ENCODE results near the gene CRNN. TPM values are rescaled to one million over a fixed set of nuclear protein-coding genes. Genes with fewer than 3 reads are reported as not detected.

Gene CRNN
- total RNA-seq, 1 experiment from 2014 or later, result not detected

DNA sequence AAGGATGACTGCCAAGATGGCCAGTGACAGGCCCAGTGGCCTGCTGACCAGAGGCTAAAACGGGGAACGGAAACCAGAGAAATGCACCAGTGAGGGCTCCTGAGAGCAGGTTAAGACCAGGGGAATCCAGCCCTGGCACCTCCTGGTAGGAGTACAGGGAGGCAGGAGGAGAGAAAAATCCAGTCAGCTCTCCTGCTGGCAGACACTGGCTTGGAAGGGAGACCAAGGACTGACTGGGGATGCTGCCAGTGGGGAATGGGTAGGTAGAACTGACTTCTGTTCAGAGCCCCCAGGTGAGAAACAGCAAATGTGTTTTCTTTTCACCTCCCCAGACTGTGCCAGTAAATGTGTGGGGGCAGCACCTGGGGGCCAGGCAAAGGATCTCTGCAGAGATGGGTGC lies 27.7 kb upstream of the CRNN start:
- no peak overlapping the region for H2BK20ac ChIP-seq (ENCODE audit: low read depth, low read length, poor library complexity, severe bottlenecking)
- no peak overlapping the region for H2BK5ac ChIP-seq (ENCODE audit: insufficient read length, low read length)
- no peak overlapping the region for H3K56ac ChIP-seq (ENCODE audit: insufficient read length, low read depth, low read length)
- no peak overlapping the region for H2BK120ac ChIP-seq (ENCODE audit: low read depth, low read length, poor library complexity, severe bottlenecking)
- H3K4me1 ChIP-seq (ENCODE audit: insufficient read depth, low read length), result no peaks in the 10 kb centered on the region
- H3K4ac ChIP-seq (ENCODE audit: low read depth, low read length), result no peak overlapping the region
- H2AK5ac ChIP-seq (ENCODE audit: insufficient read length, low read length), result no peak overlapping the region
- no peaks in the 10 kb centered on the region for H4K20me1 ChIP-seq (ENCODE audit: control insufficient read depth, insufficient read depth, insufficient read length)
- Mint-ChIP-seq H3K4me1 (no peaks in the 10 kb centered on the region), H3K27me3 (ENCODE audit: low read depth) (no peaks in the 10 kb centered on the region; the same call in 1 of the 2 replicates), H3K27ac (no peak overlapping the region), H3K4me3 (no peak overlapping the region), H3K9me3 (peaks cover 81 to 88% of the 10 kb centered on the region in 2 experiments), H3K36me3 (ENCODE audit: insufficient read depth in 1 of 3, low read depth in 3 of 3) (peaks cover 0 to 34% (median 17%) of the 10 kb centered on the region in 3 experiments; a peak in 6 of 7 replicates)
- no peak overlapping the region for H2BK12ac ChIP-seq (ENCODE audit: insufficient read length, low read depth, low read length)
- no peaks in the 10 kb centered on the region for H3K79me2 ChIP-seq (ENCODE audit: insufficient read depth, low read length)
- WGBS (ENCODE audit: extremely low coverage, insufficient read length, low lambda C conversion rate), result no CpG with 5 or more reads among the region's 2 CpGs
- no peak overlapping the region for H4K8ac ChIP-seq (replicated peaks; ENCODE audit: insufficient read length, low read depth, low read length)
- no peak overlapping the region for H3K4me2 ChIP-seq (ENCODE audit: insufficient read depth, insufficient read length, low read length)
- DNase-seq, result no peak
- H3K9me3 ChIP-seq (ENCODE audit: control insufficient read depth, low read depth, low read length), result peaks cover 76% of the 10 kb centered on the region
- H3K14ac ChIP-seq (ENCODE audit: insufficient read depth, low read length), result no peak overlapping the region
- H3K79me1 ChIP-seq (ENCODE audit: insufficient read depth, low read depth, low read length, poor library complexity, severe bottlenecking), result no peaks in the 10 kb centered on the region
- H3K18ac ChIP-seq (ENCODE audit: insufficient read length, low read depth, low read length), result no peak overlapping the region
- no peaks in the 10 kb centered on the region for H3K23me2 ChIP-seq (ENCODE audit: insufficient read length, low read depth, low read length, poor library complexity, severe bottlenecking)
- H3K9ac ChIP-seq (ENCODE audit: extremely low read depth, insufficient read length, low read length), result no peak overlapping the region
- TF ChIP-seq, protein P1, sequence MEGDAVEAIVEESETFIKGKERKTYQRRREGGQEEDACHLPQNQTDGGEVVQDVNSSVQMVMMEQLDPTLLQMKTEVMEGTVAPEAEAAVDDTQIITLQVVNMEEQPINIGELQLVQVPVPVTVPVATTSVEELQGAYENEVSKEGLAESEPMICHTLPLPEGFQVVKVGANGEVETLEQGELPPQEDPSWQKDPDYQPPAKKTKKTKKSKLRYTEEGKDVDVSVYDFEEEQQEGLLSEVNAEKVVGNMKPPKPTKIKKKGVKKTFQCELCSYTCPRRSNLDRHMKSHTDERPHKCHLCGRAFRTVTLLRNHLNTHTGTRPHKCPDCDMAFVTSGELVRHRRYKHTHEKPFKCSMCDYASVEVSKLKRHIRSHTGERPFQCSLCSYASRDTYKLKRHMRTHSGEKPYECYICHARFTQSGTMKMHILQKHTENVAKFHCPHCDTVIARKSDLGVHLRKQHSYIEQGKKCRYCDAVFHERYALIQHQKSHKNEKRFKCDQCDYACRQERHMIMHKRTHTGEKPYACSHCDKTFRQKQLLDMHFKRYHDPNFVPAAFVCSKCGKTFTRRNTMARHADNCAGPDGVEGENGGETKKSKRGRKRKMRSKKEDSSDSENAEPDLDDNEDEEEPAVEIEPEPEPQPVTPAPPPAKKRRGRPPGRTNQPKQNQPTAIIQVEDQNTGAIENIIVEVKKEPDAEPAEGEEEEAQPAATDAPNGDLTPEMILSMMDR (conservative IDR thresholded peaks at IDR 0.05), result no peak
- no peak overlapping the region for H3T11ph ChIP-seq (ENCODE audit: low read length)
- H4K91ac ChIP-seq (ENCODE audit: insufficient read length, low read depth, low read length), result no peak overlapping the region
- no peak overlapping the region for H2BK15ac ChIP-seq (ENCODE audit: low read depth, low read length)
- H2AFZ ChIP-seq (ENCODE audit: low read length), result no peak overlapping the region
- no peak overlapping the region for H3K27ac ChIP-seq (ENCODE audit: insufficient read length, low read depth, low read length)
- no peaks in the 10 kb centered on the region for H3K27me3 ChIP-seq (ENCODE audit: insufficient read depth, low read length)
- H4K5ac ChIP-seq (ENCODE audit: insufficient read length, low read depth, low read length), result no peak overlapping the region
- no peak overlapping the region for H3K23ac ChIP-seq (ENCODE audit: insufficient read length, low read depth, low read length)

Measured in H9 (cell line).